GM12873 (cell line): ENCODE results near the gene PAPPA.

ENCODE experiments used
- CTCF ChIP-seq: IDR thresholded peaks from 2 replicates; pipeline ENCODE4 v1.5.1; 2012; ENCODE audit warnings: low read depth, mild to moderate bottlenecking, moderate library complexity, low read length, control low read depth; ENCODE audit not compliant: insufficient read depth; ENCODE audit errors: missing control alignments

PAPPA gene

GRCh38 chr9:116152390-116152789 lies 1.2 kb upstream of the PAPPA start:
- peak; percentile 10 for TF ChIP-seq CTCF

- TF ChIP-seq CTCF: no peak
Observed at GRCh38 chr9:116152941-116153764, 438 bp upstream of the PAPPA start.

- no peak for TF ChIP-seq CTCF
Observed at GRCh38 chr9:116154334-116154975, 864 bp downstream of the PAPPA start.

- no peak for TF ChIP-seq CTCF
Observed at GRCh38 chr9:116154976-116155697, 1.5 kb downstream of the PAPPA start.

- TF ChIP-seq CTCF: no peak
Observed at GRCh38 chr9:116155698-116156039, 2.1 kb downstream of the PAPPA start.

GRCh38 chr9:116156621-116157314 lies 3.2 kb downstream of the PAPPA start:
- no peak for TF ChIP-seq CTCF
